Activated naive CD4-positive, alpha-beta T cell treated with anti-CD3 and anti-CD28 coated beads for 36 hours (primary cell): ENCODE measurements around the gene TRERF1. TPM values are rescaled to one million over a fixed set of nuclear protein-coding genes. Genes with fewer than 3 reads are reported as not detected.
A peak's percentile ranks its signal among the peaks of the same experiment; 100 is the strongest.
"Not testable (repeated sequence)": the region's sequence is repeated elsewhere in the genome, so short reads cannot be mapped to it uniquely, and the experiment has no call there.

Experiments used
- CTCF ChIA-PET: fragments of 350-600 bp; sonication (Branson Sonifier 250); formaldehyde crosslinking; loops from one replicate; lab custom pipeline; 2021; ENCODE audit warnings: antibody characterized with exemption; lab: Charles Lee
- DNase-seq: peaks from one replicate; pipeline ENCODE4 v3.0.0-alpha.2; 2020
- H3K27ac Mint-ChIP-seq: one replicate; pipeline ENCODE4 v1.8.0; 2021; ENCODE audit warnings: mild to moderate bottlenecking, mixed read lengths
- H3K27me3 Mint-ChIP-seq: one replicate; pipeline ENCODE4 v1.8.0; 2021; ENCODE audit warnings: low read depth, mixed read lengths
- H3K36me3 Mint-ChIP-seq: one replicate; pipeline ENCODE4 v1.8.0; 2021; ENCODE audit warnings: low read depth, mixed read lengths
- H3K4me1 Mint-ChIP-seq: one replicate; pipeline ENCODE4 v1.8.0; 2021; ENCODE audit warnings: low read depth, mixed read lengths
- H3K4me3 Mint-ChIP-seq: one replicate; pipeline ENCODE4 v1.8.0; 2021; ENCODE audit warnings: mild to moderate bottlenecking, moderate library complexity, mixed read lengths
- H3K9me3 Mint-ChIP-seq: one replicate; pipeline ENCODE4 v1.8.0; 2021; ENCODE audit warnings: mixed read lengths
- intact Hi-C: fragments of 100-400 bp; cut with micrococcal nuclease; formaldehyde crosslinking; loops from one replicate; pipeline ENCODE4 v1.15.1; 2023
- total RNA-seq, 2 experiments: library from RNA; stranded (reverse); gene quantifications; one replicate each; pipeline ENCODE4 v1.2.3, GENCODE V29; 2021

Gene TRERF1
- total RNA-seq, 2 experiments from 2014 or later = 6.7 to 6.9 TPM

- CTCF ChIA-PET = no interaction called here
- H3K27ac Mint-ChIP-seq = no peak overlapping the region
- H3K36me3 Mint-ChIP-seq = peaks cover 19% of the 10 kb centered on the region
- no peak overlapping the region for H3K4me3 Mint-ChIP-seq
- intact Hi-C loops = no loop called here
- no peaks in the 10 kb centered on the region for H3K4me1 Mint-ChIP-seq
- H3K27me3 Mint-ChIP-seq = no peaks in the 10 kb centered on the region
- H3K9me3 Mint-ChIP-seq = peaks cover 3% of the 10 kb centered on the region
- peak; percentile 24 for DNase-seq
These were observed 254.0 kb downstream of the TRERF1 start for GRCh38 chr6:42197555-42198362.

DNA sequence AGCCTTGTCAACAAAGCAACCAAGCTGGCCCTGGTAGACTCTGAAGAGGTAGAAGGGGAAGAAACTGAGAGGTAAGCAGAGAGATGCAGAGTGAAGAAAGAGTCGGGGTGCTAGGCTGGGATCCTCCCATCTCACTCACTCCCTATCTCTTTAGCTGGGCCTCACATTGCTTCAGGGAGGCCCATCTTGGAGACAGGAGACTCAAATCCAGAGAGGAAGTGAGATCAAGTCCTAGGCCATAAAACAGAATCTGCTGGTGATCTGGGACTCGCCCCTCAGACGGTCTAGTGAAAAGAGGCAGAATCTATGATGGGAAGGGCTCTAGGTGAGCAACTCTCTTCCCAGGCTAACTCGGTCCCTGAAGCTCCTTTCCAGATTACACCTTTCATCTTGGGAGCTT is 256.3 kb downstream of the TRERF1 start:
- no peak for DNase-seq
- H3K4me3 Mint-ChIP-seq = no peak overlapping the region
- intact Hi-C loops = no loop called here
- no peak overlapping the region for H3K27ac Mint-ChIP-seq
- CTCF ChIA-PET = interaction anchor here (1.6 kb wide), 2 partner anchors 19 to 91 kb away, joined by 5 to 6 read pairs; no protein-coding TSS in a partner anchor
- H3K36me3 Mint-ChIP-seq = peaks cover 12% of the 10 kb centered on the region
- peaks cover 3% of the 10 kb centered on the region for H3K9me3 Mint-ChIP-seq
- H3K27me3 Mint-ChIP-seq = no peaks in the 10 kb centered on the region
- H3K4me1 Mint-ChIP-seq = no peaks in the 10 kb centered on the region

DNA sequence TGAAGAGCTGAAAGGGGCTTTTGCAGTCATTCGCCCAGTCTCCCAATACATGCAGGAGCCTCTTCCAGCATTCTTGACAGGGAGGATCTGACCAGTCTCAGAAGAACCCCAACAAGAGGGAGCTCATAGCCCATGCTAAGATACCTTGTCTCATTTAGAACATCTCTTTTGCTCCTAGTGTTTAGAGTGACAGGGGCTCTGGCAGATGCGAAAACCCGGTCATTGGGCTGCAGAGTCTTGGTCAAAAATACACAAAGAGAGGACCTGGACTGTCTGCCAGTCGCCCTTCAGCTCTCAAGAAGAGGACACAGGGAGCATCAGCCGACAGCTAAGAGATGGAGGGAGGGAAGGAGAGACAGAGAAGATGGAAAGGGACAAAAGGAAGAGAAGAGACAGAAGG is 257.7 kb downstream of the TRERF1 start:
- intact Hi-C loops = no loop called here
- DNase-seq = no peak
- Mint-ChIP-seq H3K27ac (no peak overlapping the region), H3K36me3 (peaks cover 1% of the 10 kb centered on the region), H3K4me3 (no peak overlapping the region), H3K9me3 (no peaks in the 10 kb centered on the region), H3K27me3 (no peaks in the 10 kb centered on the region), H3K4me1 (no peaks in the 10 kb centered on the region)
- CTCF ChIA-PET = interaction anchor here (0.6 to 1.6 kb wide), 3 partner anchors 89 to 565 kb away, joined by 3 to 8 read pairs (median 5); no protein-coding TSS in a partner anchor

- Mint-ChIP-seq H3K9me3 (no peaks in the 10 kb centered on the region), H3K36me3 (peaks cover 1% of the 10 kb centered on the region), H3K27ac (no peak overlapping the region), H3K4me3 (no peak overlapping the region), H3K27me3 (no peaks in the 10 kb centered on the region), H3K4me1 (no peaks in the 10 kb centered on the region)
- intact Hi-C loops = no loop called here
- CTCF ChIA-PET = interaction anchor here (0.6 to 1.7 kb wide), 4 partner anchors 21 to 565 kb away, joined by 3 to 8 read pairs (median 6); no protein-coding TSS in a partner anchor
- no peak for DNase-seq
These were observed 258.2 kb downstream of the TRERF1 start for GRCh38 chr6:42193491-42193894.

DNA sequence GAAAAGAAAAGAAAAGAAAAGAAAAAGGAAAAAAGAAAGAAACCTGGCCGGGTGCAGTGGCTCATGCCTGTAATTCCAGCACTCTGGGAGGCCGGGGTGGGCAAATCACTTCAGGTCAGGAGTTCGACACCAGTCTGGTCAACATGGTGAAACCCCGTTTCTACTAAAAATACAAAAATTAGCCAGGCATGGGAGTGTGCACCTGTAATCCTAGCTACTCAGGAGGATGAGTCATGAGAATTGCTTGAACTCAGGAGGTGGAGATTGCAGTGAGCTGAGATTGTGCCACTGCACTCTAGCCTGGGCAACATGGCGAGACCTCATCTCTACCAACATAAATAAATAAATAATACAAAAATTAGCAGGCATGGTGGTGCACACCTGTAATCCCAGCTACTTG is 259.3 kb downstream of the TRERF1 start:
- intact Hi-C loops, H3K9me3 Mint-ChIP-seq, DNase-seq, H3K27ac Mint-ChIP-seq, H3K27me3 Mint-ChIP-seq, H3K36me3 Mint-ChIP-seq, H3K4me3 Mint-ChIP-seq, H3K4me1 Mint-ChIP-seq: not testable (repeated sequence)
- CTCF ChIA-PET = interaction anchor here (1.0 to 1.7 kb wide), 2 partner anchors 11 to 22 kb away, joined by 4 to 8 read pairs; no protein-coding TSS in a partner anchor

DNA sequence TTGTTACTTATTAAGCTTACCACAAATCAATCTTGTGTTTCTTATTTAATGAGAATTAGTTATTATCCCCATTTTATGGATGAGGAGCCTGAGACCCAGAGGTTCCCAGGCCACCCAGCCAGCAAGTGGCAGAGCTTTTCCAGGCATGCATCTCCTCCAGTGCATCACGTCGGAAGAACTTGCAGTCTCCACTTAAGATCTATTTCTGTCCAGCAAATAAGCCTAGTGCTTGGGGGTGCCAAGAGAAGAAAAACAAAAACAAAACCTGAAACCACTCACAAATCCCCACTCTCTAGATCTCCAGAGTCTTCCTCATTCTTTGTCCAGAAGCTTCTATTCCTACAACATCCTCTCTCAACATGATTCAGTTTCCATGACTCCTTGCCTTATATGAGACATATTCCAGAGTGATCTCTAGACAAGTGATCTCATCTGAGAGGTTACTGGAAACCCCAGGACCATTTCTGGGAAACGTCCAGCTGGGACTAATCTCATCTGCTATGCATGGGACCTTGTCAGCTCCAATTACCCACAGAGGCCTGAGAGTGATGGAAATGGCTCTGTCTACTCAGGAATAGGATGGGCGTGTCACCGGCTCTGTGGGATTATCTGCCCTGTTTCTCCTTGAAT is 261.1 kb downstream of the TRERF1 start:
- Mint-ChIP-seq H3K36me3 (peaks cover 1% of the 10 kb centered on the region), H3K4me1 (no peaks in the 10 kb centered on the region), H3K27me3 (no peaks in the 10 kb centered on the region), H3K27ac (no peak overlapping the region), H3K9me3 (no peaks in the 10 kb centered on the region), H3K4me3 (no peak overlapping the region)
- CTCF ChIA-PET = interaction anchor here (0.6 to 1.0 kb wide), 2 partner anchors 13 to 975 kb away, joined by 3 to 4 read pairs; no protein-coding TSS in a partner anchor
- no peak for DNase-seq
- intact Hi-C loops = no loop called here

DNA sequence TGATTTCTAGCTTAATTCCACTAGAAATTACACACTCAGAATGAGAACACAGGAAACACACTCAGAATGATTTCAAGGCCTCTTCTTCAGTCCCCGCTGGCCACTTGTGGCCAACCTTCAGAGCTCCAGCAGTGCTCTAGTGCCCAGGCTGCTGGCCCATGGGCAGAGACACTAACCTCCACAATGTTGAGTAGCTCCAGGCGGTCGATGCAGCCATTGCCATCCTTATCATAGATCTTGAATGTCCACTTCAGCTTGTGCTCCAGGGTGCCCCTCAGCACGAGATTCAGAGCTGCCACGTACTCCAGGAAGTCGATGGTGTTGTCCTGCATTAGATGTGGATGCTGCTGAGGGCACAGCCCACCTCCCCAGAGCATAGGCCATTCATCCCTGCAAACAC is 263.3 kb downstream of the TRERF1 start:
- Mint-ChIP-seq H3K4me3 (no peak overlapping the region), H3K27me3 (no peaks in the 10 kb centered on the region), H3K9me3 (no peaks in the 10 kb centered on the region), H3K36me3 (peaks cover 1% of the 10 kb centered on the region), H3K27ac (no peak overlapping the region), H3K4me1 (no peaks in the 10 kb centered on the region)
- intact Hi-C loops = no loop called here
- CTCF ChIA-PET = interaction anchor here (1.6 kb wide), 1 partner anchor 84 kb away, joined by 4 read pairs; no protein-coding TSS in a partner anchor
- no peak for DNase-seq

GRCh38 chr6:42185597-42185996 is 266.1 kb downstream of the TRERF1 start:
- Mint-ChIP-seq H3K4me3 (no peak overlapping the region), H3K9me3 (no peaks in the 10 kb centered on the region), H3K36me3 (peaks cover under 1% of the 10 kb centered on the region), H3K27me3 (no peaks in the 10 kb centered on the region), H3K4me1 (no peaks in the 10 kb centered on the region), H3K27ac (no peak overlapping the region)
- DNase-seq = no peak
- CTCF ChIA-PET = interaction anchor here (0.9 kb wide), 1 partner anchor 362 kb away, joined by 3 read pairs; no protein-coding TSS in a partner anchor
- intact Hi-C loops = no loop called here

DNA sequence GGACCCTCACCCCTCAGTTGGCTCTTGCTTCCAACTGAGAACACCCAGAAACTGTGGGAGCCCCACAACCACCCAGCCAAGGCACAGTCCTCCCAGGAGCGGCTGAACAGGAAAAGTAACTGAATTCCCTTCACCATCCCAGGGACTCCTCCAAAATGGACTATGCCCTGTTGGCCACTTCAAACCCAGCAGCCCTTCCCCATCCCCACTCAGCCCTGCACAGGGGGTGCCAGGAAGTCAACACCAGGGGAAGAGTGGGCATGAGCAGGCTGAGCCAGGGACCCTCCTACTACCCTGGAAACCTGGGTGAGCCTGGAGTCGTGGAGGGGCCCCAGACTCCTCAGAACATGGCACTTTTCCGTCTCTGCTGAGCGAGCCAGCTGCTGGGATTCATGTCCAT is 267.3 kb downstream of the TRERF1 start:
- Mint-ChIP-seq H3K27me3 (no peaks in the 10 kb centered on the region), H3K36me3 (no peaks in the 10 kb centered on the region), H3K9me3 (no peaks in the 10 kb centered on the region), H3K4me3 (no peak overlapping the region), H3K27ac (no peak overlapping the region), H3K4me1 (no peaks in the 10 kb centered on the region)
- CTCF ChIA-PET = no interaction called here
- intact Hi-C loops = no loop called here
- DNase-seq = no peak

- no peaks in the 10 kb centered on the region for H3K27me3 Mint-ChIP-seq
- H3K4me3 Mint-ChIP-seq = no peak overlapping the region
- intact Hi-C loops = no loop called here
- no peaks in the 10 kb centered on the region for H3K9me3 Mint-ChIP-seq
- H3K27ac Mint-ChIP-seq = no peak overlapping the region
- DNase-seq = no peak
- no peaks in the 10 kb centered on the region for H3K4me1 Mint-ChIP-seq
- H3K36me3 Mint-ChIP-seq = no peaks in the 10 kb centered on the region
- CTCF ChIA-PET = no interaction called here
These were observed 269.6 kb downstream of the TRERF1 start for GRCh38 chr6:42182101-42182500.

DNA sequence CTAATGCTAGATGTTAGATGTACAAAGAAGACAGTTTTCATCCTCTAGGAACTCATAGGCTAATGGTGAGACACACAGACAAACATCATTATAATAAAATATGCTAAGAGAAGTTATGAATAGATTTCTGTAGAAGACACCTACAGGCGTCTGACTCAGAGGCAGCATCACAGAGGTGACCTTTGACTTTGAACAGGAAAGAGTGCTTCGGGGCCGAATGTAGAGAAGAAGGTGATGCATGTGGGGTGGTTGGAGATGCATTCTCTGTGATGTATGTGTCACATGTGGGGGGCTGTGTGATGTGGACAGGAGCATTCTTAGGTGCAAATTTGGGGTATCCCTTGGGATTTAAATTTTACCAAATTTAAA is 271.8 kb downstream of the TRERF1 start:
- no peaks in the 10 kb centered on the region for H3K9me3 Mint-ChIP-seq
- CTCF ChIA-PET = no interaction called here
- H3K4me3 Mint-ChIP-seq = no peak overlapping the region
- intact Hi-C loops = loop anchor here (5.0 kb wide), 1 partner anchor 37 kb away; the partner anchor contains the start of gene MRPS10
- H3K4me1 Mint-ChIP-seq = no peaks in the 10 kb centered on the region
- no peak overlapping the region for H3K27ac Mint-ChIP-seq
- no peaks in the 10 kb centered on the region for H3K36me3 Mint-ChIP-seq
- peak; percentile 21 for DNase-seq
- no peaks in the 10 kb centered on the region for H3K27me3 Mint-ChIP-seq

- CTCF ChIA-PET = no interaction called here
These were observed 272.3 kb downstream of the TRERF1 start for GRCh38 chr6:42179261-42179944.

More at GRCh38 chr6:42179261-42179944, 272.3 kb downstream of the TRERF1 start:
- Mint-ChIP-seq H3K9me3 (no peaks in the 10 kb centered on the region), H3K36me3 (no peaks in the 10 kb centered on the region), H3K27ac (no peak overlapping the region), H3K4me1 (no peaks in the 10 kb centered on the region), H3K27me3 (no peaks in the 10 kb centered on the region), H3K4me3 (no peak overlapping the region)
- intact Hi-C loops = loop anchor here (5.0 kb wide), 1 partner anchor 38 kb away; the partner anchor contains the start of gene MRPS10
- DNase-seq = no peak
